OCI-LY7 (cell line): ENCODE data around the gene ZFX. TPM values are rescaled to one million over a fixed set of nuclear protein-coding genes. Genes with fewer than 3 reads are reported as not detected.

Experiments
- BruUV-seq: library from RNA; stranded (reverse); fragments of 400-500 nt; replicated peaks from 2 replicates; lab custom pipeline; 2021; lab: Mats Ljungman, UMichigan
- CTCF ChIA-PET: fragments of 300-600 bp; sonication (Branson Sonifier 250); formaldehyde crosslinking; loops from one replicate; lab custom pipeline; 2022; ENCODE audit warnings: antibody characterized with exemption; ENCODE audit not compliant: unreplicated experiment; lab: Charles Lee
- POLR2A ChIA-PET: fragments of 300-600 bp; sonication (Branson Sonifier 250); formaldehyde crosslinking; loops from one replicate; lab custom pipeline; 2022; ENCODE audit warnings: antibody characterized with exemption; lab: Charles Lee
- DNase-seq: peaks from one replicate; pipeline ENCODE4 v3.0.0-alpha.2; 2015; ENCODE audit warnings: low spot score
- H2AFZ ChIP-seq: fragments of 200-600 bp; sonication (generic), shearing (Covaris generic); 2 replicates; pipeline ENCODE4 v1.6.1; 2014; ENCODE audit warnings: mild to moderate bottlenecking, antibody characterized with exemption, low read length, moderate library complexity
- H3K27ac ChIP-seq: fragments of 200-600 bp; sonication (generic); 2 replicates; pipeline ENCODE4 v1.5.1; 2014; ENCODE audit warnings: mixed run types, low read depth, mild to moderate bottlenecking, moderate library complexity, low read length, inconsistent platforms; ENCODE audit not compliant: poor library complexity, severe bottlenecking
- H3K36me3 ChIP-seq: fragments of 200-600 bp; sonication (generic); 2 replicates; pipeline ENCODE4 v1.6.1; 2014; ENCODE audit warnings: mild to moderate bottlenecking, antibody characterized with exemption, low read length, moderate library complexity, mixed read lengths; ENCODE audit not compliant: insufficient read depth
- H3K4me1 ChIP-seq: fragments of 200-600 bp; sonication (generic); 2 replicates; pipeline ENCODE4 v1.5.1; 2014; ENCODE audit warnings: mild to moderate bottlenecking, low read length; ENCODE audit not compliant: insufficient read depth, poor library complexity, severe bottlenecking
- H3K4me2 ChIP-seq: fragments of 200-600 bp; sonication (generic); 2 replicates; pipeline ENCODE4 v1.6.1; 2014; ENCODE audit warnings: mild to moderate bottlenecking, low read length
- H3K4me3 ChIP-seq: fragments of 200-600 bp; sonication (generic); 2 replicates; pipeline ENCODE4 v1.5.1; 2014; ENCODE audit warnings: mild to moderate bottlenecking, low read depth, low read length; ENCODE audit not compliant: poor library complexity, severe bottlenecking
- H3K79me2 ChIP-seq: fragments of 200-600 bp; sonication (generic); 2 replicates; pipeline ENCODE4 v1.6.1; 2016; ENCODE audit warnings: low read depth, mild to moderate bottlenecking, low read length, moderate library complexity, mixed read lengths; ENCODE audit not compliant: insufficient read depth
- H3K9me2 ChIP-seq: fragments of 200-600 bp; sonication (generic); 2 replicates; pipeline ENCODE4 v1.6.1; 2016; ENCODE audit warnings: mild to moderate bottlenecking, low read length, mixed read lengths; ENCODE audit not compliant: insufficient read depth
- H3K9me3 ChIP-seq: fragments of 200-600 bp; sonication (generic); 2 replicates; pipeline ENCODE4 v1.6.1; 2014; ENCODE audit warnings: mild to moderate bottlenecking, mixed run types, low read length, mixed read lengths
- H4K20me1 ChIP-seq: fragments of 200-600 bp; sonication (generic); 2 replicates; pipeline ENCODE4 v1.6.1; 2014; ENCODE audit warnings: mild to moderate bottlenecking, antibody characterized with exemption, low read length, moderate library complexity, mixed read lengths; ENCODE audit not compliant: insufficient read depth
- EZH2phosphoT487 ChIP-seq: fragments of 200-600 bp; sonication (generic); IDR thresholded peaks from 2 replicates; pipeline ENCODE4 v1.6.1; 2018; ENCODE audit warnings: low read depth, borderline replicate concordance, mild to moderate bottlenecking, mixed run types, antibody characterized with exemption, low read length, moderate library complexity, mixed read lengths
- intact Hi-C: fragments of 100-400 bp; cut with micrococcal nuclease; formaldehyde crosslinking; loops from one replicate; pipeline ENCODE4 v1.10.0; 2022; ENCODE audit not compliant: unreplicated experiment
- total RNA-seq, 2 experiments: library from RNA; depleted of rRNA in 1 of 2; stranded (reverse); fragments of >200 nt in 1 of 2; shearing (Covaris generic) in 1 of 2; gene quantifications; 2 replicates each; pipeline ENCODE4 v1.2.3, GENCODE V29; 2014 to 2022
- TF ChIP-seq, protein P1 (sequence below): fragments of 200-600 bp; sonication (generic); conservative IDR thresholded peaks from 2 replicates; pipeline ENCODE4 v1.5.1; 2014; ENCODE audit warnings: mild to moderate bottlenecking, antibody characterized with exemption, low read length, moderate library complexity, mixed read lengths

ZFX gene
- total RNA-seq, 2 experiments from 2014 or later: 20.0 to 34.8 TPM

DNA sequence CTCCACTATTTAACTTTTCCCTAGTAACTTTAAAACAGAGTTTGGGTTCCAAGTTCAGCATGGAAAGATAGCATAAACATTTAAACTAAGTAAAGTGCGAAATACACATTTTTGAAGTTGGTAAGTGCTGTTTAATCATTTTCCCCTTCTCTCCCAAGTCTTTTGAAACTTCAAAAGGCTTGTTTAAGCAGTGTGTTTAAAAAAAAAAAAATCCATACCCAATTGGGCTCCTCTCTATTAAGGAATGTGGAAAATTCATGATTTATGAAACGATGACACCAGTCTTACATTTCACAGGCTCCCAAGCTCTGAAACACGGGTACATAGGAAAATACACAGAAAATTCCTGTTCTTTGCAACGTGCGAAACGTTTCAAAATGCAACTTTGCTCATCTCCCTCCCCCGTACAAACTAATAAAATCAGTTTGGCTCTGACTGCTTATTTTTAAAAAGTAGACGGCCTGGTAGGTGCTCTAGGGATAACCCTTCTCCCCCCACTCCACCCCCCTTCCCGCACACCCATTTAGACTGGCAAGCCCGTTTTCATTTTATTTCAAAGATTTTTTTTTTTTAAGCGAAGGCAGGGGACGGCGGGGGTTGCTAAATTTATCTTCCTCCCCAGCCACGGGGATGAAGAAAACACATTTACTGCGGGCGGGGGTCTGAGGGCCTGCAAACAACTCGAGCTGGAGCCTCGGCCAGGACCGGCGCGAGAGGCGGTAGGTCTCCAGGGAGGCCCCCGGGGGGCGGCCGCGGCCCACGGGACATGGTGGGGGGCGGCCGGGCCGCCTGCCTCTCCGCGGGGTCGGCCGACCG is 786 bp upstream of the ZFX start:
- Histone ChIP-seq H3K79me2 (peaks cover 40% of the 10 kb centered on the region), H3K27ac (peak overlapping the region; percentile 88), H2AFZ (peak overlapping the region; percentile 80; the same call in 1 of the 2 replicates), H3K36me3 (peaks cover 27% of the 10 kb centered on the region; the same call in 1 of the 2 replicates), H3K4me1 (peaks cover 48% of the 10 kb centered on the region), H3K9me3 (no peaks in the 10 kb centered on the region), H3K4me3 (peak overlapping the region; percentile 75), H3K4me2 (peak overlapping the region; percentile 91), H3K9me2 (no peaks in the 10 kb centered on the region), H4K20me1 (no peaks in the 10 kb centered on the region)
- ChIA-PET CTCF (no interaction called here), POLR2A (no interaction called here)
- intact Hi-C loops: no loop called here
- no peak for TF ChIP-seq EZH2phosphoT487
- TF ChIP-seq, protein P1, sequence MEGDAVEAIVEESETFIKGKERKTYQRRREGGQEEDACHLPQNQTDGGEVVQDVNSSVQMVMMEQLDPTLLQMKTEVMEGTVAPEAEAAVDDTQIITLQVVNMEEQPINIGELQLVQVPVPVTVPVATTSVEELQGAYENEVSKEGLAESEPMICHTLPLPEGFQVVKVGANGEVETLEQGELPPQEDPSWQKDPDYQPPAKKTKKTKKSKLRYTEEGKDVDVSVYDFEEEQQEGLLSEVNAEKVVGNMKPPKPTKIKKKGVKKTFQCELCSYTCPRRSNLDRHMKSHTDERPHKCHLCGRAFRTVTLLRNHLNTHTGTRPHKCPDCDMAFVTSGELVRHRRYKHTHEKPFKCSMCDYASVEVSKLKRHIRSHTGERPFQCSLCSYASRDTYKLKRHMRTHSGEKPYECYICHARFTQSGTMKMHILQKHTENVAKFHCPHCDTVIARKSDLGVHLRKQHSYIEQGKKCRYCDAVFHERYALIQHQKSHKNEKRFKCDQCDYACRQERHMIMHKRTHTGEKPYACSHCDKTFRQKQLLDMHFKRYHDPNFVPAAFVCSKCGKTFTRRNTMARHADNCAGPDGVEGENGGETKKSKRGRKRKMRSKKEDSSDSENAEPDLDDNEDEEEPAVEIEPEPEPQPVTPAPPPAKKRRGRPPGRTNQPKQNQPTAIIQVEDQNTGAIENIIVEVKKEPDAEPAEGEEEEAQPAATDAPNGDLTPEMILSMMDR: no peak
- BruUV-seq: TSS peak; percentile 88
- DNase-seq: peak; percentile 43

GRCh38 chrX:24150051-24150790 is 692 bp downstream of the ZFX start:
- intact Hi-C loops: loop anchor here (1.0 to 10.0 kb wide), 5 partner anchors 70 to 543 kb away; partner anchors contain the start of genes APOO, CXorf58, KLHL15 and POLA1
- Histone ChIP-seq H3K27ac (peak overlapping the region; percentile 88), H3K36me3 (peaks cover 40% of the 10 kb centered on the region; the same call in 1 of the 2 replicates), H3K4me1 (peaks cover 61% of the 10 kb centered on the region), H3K9me2 (no peaks in the 10 kb centered on the region), H2AFZ (no peak overlapping the region), H4K20me1 (no peaks in the 10 kb centered on the region), H3K4me3 (peak overlapping the region; percentile 75), H3K4me2 (peak overlapping the region; percentile 91), H3K9me3 (no peaks in the 10 kb centered on the region), H3K79me2 (peaks cover 55% of the 10 kb centered on the region)
- CTCF ChIA-PET: no interaction called here
- DNase-seq: peak; percentile 87
- POLR2A ChIA-PET: no interaction called here
- no peak for TF ChIP-seq EZH2phosphoT487
- TF ChIP-seq, protein P1: peak; percentile 47; the same call in 1 of the 2 replicates
- BruUV-seq: no TSS peak
